Nephron progenitor cell (in vitro differentiated cells): Measurements from ENCODE around the gene DCAF8L2.
A peak's percentile ranks its signal among the peaks of the same experiment; 100 is the strongest.

Experiments used
- DNase-seq: peaks from one replicate; pipeline ENCODE4 v3.0.0; 2021
- H3K27ac Mint-ChIP-seq: 2 replicates; pipeline ENCODE4 v1.8.0; 2021; ENCODE audit warnings: mild to moderate bottlenecking, moderate library complexity, mixed read lengths
- H3K27me3 Mint-ChIP-seq: 2 replicates; pipeline ENCODE4 v1.8.0; 2021; ENCODE audit warnings: mild to moderate bottlenecking, low read depth, mixed read lengths; ENCODE audit not compliant: poor library complexity
- H3K36me3 Mint-ChIP-seq: 2 replicates; pipeline ENCODE4 v1.8.0; 2021; ENCODE audit warnings: low read depth, mixed read lengths
- H3K4me1 Mint-ChIP-seq: 2 replicates; pipeline ENCODE4 v1.8.0; 2021; ENCODE audit warnings: mixed read lengths
- H3K4me3 Mint-ChIP-seq: 2 replicates; pipeline ENCODE4 v1.8.0; 2021; ENCODE audit warnings: mild to moderate bottlenecking, moderate library complexity, mixed read lengths
- H3K9me3 Mint-ChIP-seq: 2 replicates; pipeline ENCODE4 v1.8.0; 2021; ENCODE audit warnings: mild to moderate bottlenecking, moderate library complexity, mixed read lengths
- TF ChIP-seq, protein P1 (sequence below): fragments of 200-600 bp; sonication (generic); IDR thresholded peaks from 2 replicates; pipeline ENCODE4 v1.5.0; 2021; ENCODE audit warnings: antibody characterized with exemption

DCAF8L2 gene

DNA sequence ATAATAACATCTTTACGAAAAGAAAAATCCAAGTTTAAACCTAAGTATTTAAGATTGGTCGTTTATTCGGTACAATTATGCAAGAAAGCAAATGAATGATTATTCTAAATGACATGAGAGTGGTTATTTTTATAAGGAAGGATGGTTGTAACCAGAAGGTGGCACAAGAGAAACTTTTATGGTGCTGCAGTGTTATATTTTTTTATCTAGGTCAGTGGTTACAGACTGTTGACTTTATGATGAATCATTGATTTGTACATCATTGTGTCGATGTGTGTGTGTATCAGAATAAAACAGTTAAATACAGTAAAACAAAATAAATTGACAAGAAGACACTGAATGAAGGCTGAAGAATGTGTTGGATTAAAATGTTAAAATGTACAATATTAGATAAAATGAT is 9.8 kb downstream of the DCAF8L2 start:
- H3K27ac Mint-ChIP-seq = no peak overlapping the region
- H3K27me3 Mint-ChIP-seq = no peaks in the 10 kb centered on the region
- no peaks in the 10 kb centered on the region for H3K36me3 Mint-ChIP-seq
- H3K4me3 Mint-ChIP-seq = no peak overlapping the region
- TF ChIP-seq, protein P1, sequence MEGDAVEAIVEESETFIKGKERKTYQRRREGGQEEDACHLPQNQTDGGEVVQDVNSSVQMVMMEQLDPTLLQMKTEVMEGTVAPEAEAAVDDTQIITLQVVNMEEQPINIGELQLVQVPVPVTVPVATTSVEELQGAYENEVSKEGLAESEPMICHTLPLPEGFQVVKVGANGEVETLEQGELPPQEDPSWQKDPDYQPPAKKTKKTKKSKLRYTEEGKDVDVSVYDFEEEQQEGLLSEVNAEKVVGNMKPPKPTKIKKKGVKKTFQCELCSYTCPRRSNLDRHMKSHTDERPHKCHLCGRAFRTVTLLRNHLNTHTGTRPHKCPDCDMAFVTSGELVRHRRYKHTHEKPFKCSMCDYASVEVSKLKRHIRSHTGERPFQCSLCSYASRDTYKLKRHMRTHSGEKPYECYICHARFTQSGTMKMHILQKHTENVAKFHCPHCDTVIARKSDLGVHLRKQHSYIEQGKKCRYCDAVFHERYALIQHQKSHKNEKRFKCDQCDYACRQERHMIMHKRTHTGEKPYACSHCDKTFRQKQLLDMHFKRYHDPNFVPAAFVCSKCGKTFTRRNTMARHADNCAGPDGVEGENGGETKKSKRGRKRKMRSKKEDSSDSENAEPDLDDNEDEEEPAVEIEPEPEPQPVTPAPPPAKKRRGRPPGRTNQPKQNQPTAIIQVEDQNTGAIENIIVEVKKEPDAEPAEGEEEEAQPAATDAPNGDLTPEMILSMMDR = no peak
- DNase-seq = no peak
- no peaks in the 10 kb centered on the region for H3K4me1 Mint-ChIP-seq
- H3K9me3 Mint-ChIP-seq = peaks cover 10% of the 10 kb centered on the region

DNA sequence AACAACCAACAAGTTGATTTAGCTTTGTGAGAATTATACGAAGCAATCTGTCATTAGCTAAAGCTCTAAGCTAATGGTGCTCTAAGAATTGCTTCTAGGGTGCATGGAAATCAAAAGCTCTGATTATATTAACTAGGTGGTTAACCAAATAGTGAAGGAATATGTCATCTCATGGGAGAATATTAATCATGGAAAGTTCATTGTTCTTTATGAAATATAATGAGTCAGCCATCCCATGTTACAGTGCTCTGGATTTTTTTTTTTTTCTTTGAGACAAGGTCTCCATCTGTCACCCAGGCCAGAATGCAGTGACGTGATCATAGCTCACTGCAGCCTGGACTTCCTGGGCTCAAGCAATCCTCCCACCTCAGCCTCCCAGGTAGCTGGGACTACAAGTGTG is 10.5 kb downstream of the DCAF8L2 start:
- H3K4me1 Mint-ChIP-seq = no peaks in the 10 kb centered on the region
- DNase-seq = no peak

DNA sequence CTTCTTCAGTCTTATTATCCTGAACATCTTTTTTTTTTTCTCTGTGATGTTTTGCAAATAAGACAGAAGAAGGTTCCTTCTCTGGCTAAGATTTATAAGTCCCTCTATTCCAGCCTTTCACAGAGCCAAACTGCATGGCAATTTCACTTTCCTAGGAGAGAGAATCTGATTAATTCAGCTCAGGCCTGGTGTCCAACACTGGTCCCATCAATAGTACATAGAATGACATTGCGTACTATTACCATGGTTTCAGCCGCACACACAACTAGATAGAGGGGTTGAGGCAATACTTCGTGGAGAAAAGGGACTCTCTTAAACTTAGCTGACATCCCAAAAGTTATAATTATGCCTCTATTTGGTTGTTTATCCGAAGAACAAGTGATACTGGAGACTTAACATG is 18.5 kb downstream of the DCAF8L2 start:
- DNase-seq = no peak

More for the DNA sequence above, 10.5 kb downstream of the DCAF8L2 start:
- TF ChIP-seq, protein P1 = no peak
- H3K27ac Mint-ChIP-seq = no peak overlapping the region
- H3K9me3 Mint-ChIP-seq = peaks cover 6% of the 10 kb centered on the region
- no peaks in the 10 kb centered on the region for H3K27me3 Mint-ChIP-seq
- H3K36me3 Mint-ChIP-seq = no peaks in the 10 kb centered on the region
- H3K4me3 Mint-ChIP-seq = no peak overlapping the region

DNA sequence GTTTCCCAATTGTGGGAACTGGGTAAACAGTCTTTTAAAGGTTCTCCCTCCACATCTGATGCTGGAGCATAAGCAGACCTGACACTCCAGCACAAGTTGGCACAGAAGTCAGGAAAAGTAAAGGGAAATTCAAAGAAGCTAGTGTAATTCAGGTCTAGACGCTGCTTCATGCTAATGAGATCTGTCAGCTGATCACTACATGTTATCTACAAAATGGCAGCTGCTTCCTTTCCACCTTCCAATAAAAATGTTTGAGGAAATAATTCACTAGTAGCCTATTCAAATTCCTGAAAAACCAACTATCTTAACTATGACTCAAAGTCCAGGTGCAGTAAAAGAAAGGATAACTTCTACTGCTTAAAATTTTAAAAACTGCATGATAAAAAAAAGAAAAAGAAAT is 29.3 kb downstream of the DCAF8L2 start:
- no peak for DNase-seq
- Mint-ChIP-seq H3K4me3 (no peak overlapping the region), H3K4me1 (no peaks in the 10 kb centered on the region), H3K27ac (no peak overlapping the region), H3K27me3 (no peaks in the 10 kb centered on the region), H3K36me3 (no peaks in the 10 kb centered on the region), H3K9me3 (peaks cover 30% of the 10 kb centered on the region)
- TF ChIP-seq, protein P1 = no peak

More for the DNA sequence above, 18.5 kb downstream of the DCAF8L2 start:
- no peak overlapping the region for H3K27ac Mint-ChIP-seq
- H3K4me3 Mint-ChIP-seq = no peak overlapping the region
- H3K27me3 Mint-ChIP-seq = peaks cover 2% of the 10 kb centered on the region
- peaks cover 24% of the 10 kb centered on the region for H3K9me3 Mint-ChIP-seq
- H3K36me3 Mint-ChIP-seq = no peaks in the 10 kb centered on the region
- H3K4me1 Mint-ChIP-seq = no peaks in the 10 kb centered on the region
- TF ChIP-seq, protein P1 = no peak

DNA sequence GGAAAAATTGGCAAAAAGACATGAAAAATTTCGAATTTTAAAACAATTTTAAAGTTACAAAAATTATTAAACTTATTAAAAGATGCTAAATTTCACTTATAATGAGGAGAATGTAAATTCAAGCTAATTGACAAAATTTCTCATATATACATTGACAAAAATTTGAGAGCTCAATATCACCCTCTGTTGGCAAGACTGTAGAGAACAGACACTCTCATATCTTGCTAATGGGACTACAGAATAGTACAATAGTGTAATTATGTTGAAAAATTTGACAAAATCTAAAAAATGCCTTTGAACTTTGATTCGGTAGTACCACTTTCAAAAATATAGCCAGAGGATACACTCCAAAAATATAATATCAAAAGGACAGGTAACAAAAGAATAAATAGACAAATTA is 29.8 kb downstream of the DCAF8L2 start:
- H3K36me3 Mint-ChIP-seq = no peaks in the 10 kb centered on the region
- no peaks in the 10 kb centered on the region for H3K4me1 Mint-ChIP-seq
- DNase-seq = no peak
- H3K27ac Mint-ChIP-seq = no peak overlapping the region
- H3K9me3 Mint-ChIP-seq = peaks cover 24% of the 10 kb centered on the region
- no peak overlapping the region for H3K4me3 Mint-ChIP-seq
- TF ChIP-seq, protein P1 = peak; percentile 23
- no peaks in the 10 kb centered on the region for H3K27me3 Mint-ChIP-seq

DNA sequence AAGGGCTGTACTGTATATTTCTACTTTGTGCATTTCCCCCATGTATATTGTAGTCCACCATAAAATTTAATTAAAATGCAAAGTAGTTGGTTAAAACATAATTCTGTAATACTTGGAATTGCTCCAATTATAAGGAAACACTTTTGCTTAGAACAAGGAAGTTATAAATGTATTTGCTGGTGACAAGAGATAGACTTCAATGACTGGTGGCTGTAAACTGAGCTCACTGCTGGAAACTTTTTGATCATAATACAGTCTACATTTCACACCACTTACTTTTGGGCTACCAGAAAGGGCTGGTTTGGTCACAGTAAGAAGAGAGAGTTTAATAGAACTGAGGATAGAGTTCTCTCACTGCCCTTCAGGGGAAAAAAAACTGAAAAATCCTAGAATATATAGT is 32.7 kb downstream of the DCAF8L2 start:
- Mint-ChIP-seq H3K36me3 (no peaks in the 10 kb centered on the region), H3K4me1 (no peaks in the 10 kb centered on the region), H3K4me3 (no peak overlapping the region), H3K27ac (no peak overlapping the region), H3K9me3 (peaks cover 44% of the 10 kb centered on the region), H3K27me3 (no peaks in the 10 kb centered on the region)
- TF ChIP-seq, protein P1 = no peak
- no peak for DNase-seq
